H9 (cell line): ENCODE measurements around the gene ZMAT5. TPM values are rescaled to one million over a fixed set of nuclear protein-coding genes. Genes with fewer than 3 reads are reported as not detected.

Experiments used
- DNase-seq: peaks from one replicate; pipeline ENCODE4 v3.0.0-alpha.2; 2017
- H2AFZ ChIP-seq: one replicate; pipeline ENCODE4 v1.6.1; 2013; ENCODE audit warnings: mild to moderate bottlenecking, low read length, control low read depth, moderate library complexity
- H2AK5ac ChIP-seq: 2 replicates; pipeline ENCODE4 v1.6.1; 2013; ENCODE audit warnings: low read length, control low read depth, mixed read lengths; ENCODE audit not compliant: insufficient read length
- H2BK120ac ChIP-seq: one replicate; pipeline ENCODE4 v1.6.1; 2013; ENCODE audit warnings: low read depth, mild to moderate bottlenecking, low read length, control low read depth, inconsistent platforms; ENCODE audit not compliant: poor library complexity, severe bottlenecking
- H2BK12ac ChIP-seq: 2 replicates; pipeline ENCODE4 v1.6.1; 2013; ENCODE audit warnings: low read length, control low read depth, mixed read lengths, low read depth; ENCODE audit not compliant: insufficient read length
- H2BK15ac ChIP-seq: 2 replicates; pipeline ENCODE4 v1.6.1; 2013; ENCODE audit warnings: low read depth, low read length, control low read depth
- H2BK20ac ChIP-seq: one replicate; pipeline ENCODE4 v1.6.1; 2013; ENCODE audit warnings: low read depth, mild to moderate bottlenecking, low read length, control low read depth, inconsistent platforms; ENCODE audit not compliant: poor library complexity, severe bottlenecking
- H2BK5ac ChIP-seq: 2 replicates; pipeline ENCODE4 v1.6.1; 2013; ENCODE audit warnings: low read length, control low read depth, mixed read lengths; ENCODE audit not compliant: insufficient read length
- H3K14ac ChIP-seq: 2 replicates; pipeline ENCODE4 v1.6.1; 2013; ENCODE audit warnings: low read length, control low read depth; ENCODE audit not compliant: insufficient read depth
- H3K18ac ChIP-seq: 2 replicates; pipeline ENCODE4 v1.6.1; 2013; ENCODE audit warnings: low read depth, mild to moderate bottlenecking, mixed read lengths, low read length, control low read depth; ENCODE audit not compliant: insufficient read length
- H3K23ac ChIP-seq: 2 replicates; pipeline ENCODE4 v1.6.1; 2013; ENCODE audit warnings: low read length, control low read depth, mixed read lengths, low read depth; ENCODE audit not compliant: insufficient read length
- H3K23me2 ChIP-seq: 2 replicates; pipeline ENCODE4 v1.6.1; 2013; ENCODE audit warnings: low read depth, mild to moderate bottlenecking, mixed read lengths, low read length, control low read depth; ENCODE audit not compliant: insufficient read length, poor library complexity, severe bottlenecking
- H3K27ac ChIP-seq: 2 replicates; pipeline ENCODE4 v1.5.1; 2013; ENCODE audit warnings: low read length, control low read depth, mixed read lengths, low read depth; ENCODE audit not compliant: insufficient read length
- H3K27me3 ChIP-seq: 2 replicates; pipeline ENCODE4 v1.6.1; 2013; ENCODE audit warnings: low read length, control low read depth, inconsistent platforms; ENCODE audit not compliant: insufficient read depth
- H3K4ac ChIP-seq: 2 replicates; pipeline ENCODE4 v1.6.1; 2013; ENCODE audit warnings: low read depth, mild to moderate bottlenecking, control low read depth, inconsistent platforms, low read length, moderate library complexity
- H3K4me1 ChIP-seq: 2 replicates; pipeline ENCODE4 v1.6.1; 2013; ENCODE audit warnings: low read length, control low read depth, inconsistent platforms; ENCODE audit not compliant: insufficient read depth
- H3K4me2 ChIP-seq: 2 replicates; pipeline ENCODE4 v1.6.1; 2013; ENCODE audit warnings: low read length, control low read depth, mixed read lengths; ENCODE audit not compliant: insufficient read length, insufficient read depth
- H3K56ac ChIP-seq: 2 replicates; pipeline ENCODE4 v1.6.1; 2013; ENCODE audit warnings: low read depth, mild to moderate bottlenecking, mixed read lengths, low read length, control low read depth; ENCODE audit not compliant: insufficient read length
- H3K79me1 ChIP-seq: 2 replicates; pipeline ENCODE4 v1.6.1; 2013; ENCODE audit warnings: low read depth, mild to moderate bottlenecking, moderate library complexity, low read length, control low read depth, inconsistent platforms; ENCODE audit not compliant: insufficient read depth, poor library complexity, severe bottlenecking
- H3K79me2 ChIP-seq: 2 replicates; pipeline ENCODE4 v1.6.1; 2013; ENCODE audit warnings: low read length, control low read depth, inconsistent platforms; ENCODE audit not compliant: insufficient read depth
- H3K9ac ChIP-seq: 2 replicates; pipeline ENCODE4 v1.6.1; 2013; ENCODE audit warnings: low read length, control low read depth, mixed read lengths; ENCODE audit not compliant: insufficient read length; ENCODE audit errors: extremely low read depth
- H3K9me3 ChIP-seq: one replicate; pipeline ENCODE4 v1.6.1; 2013; ENCODE audit warnings: low read depth, low read length, inconsistent platforms; ENCODE audit not compliant: control insufficient read depth
- H3T11ph ChIP-seq: one replicate; pipeline ENCODE4 v1.6.1; 2013; ENCODE audit warnings: mild to moderate bottlenecking, low read length, control low read depth, inconsistent platforms
- H4K20me1 ChIP-seq: one replicate; pipeline ENCODE4 v1.6.1; 2013; ENCODE audit not compliant: control insufficient read depth, insufficient read length, insufficient read depth
- H4K5ac ChIP-seq: 2 replicates; pipeline ENCODE4 v1.6.1; 2013; ENCODE audit warnings: low read depth, mild to moderate bottlenecking, mixed read lengths, low read length, control low read depth; ENCODE audit not compliant: insufficient read length
- H4K8ac ChIP-seq: replicated peaks from 2 replicates; pipeline ENCODE4 v1.6.1; 2013; ENCODE audit warnings: low read length, control low read depth, mixed read lengths, low read depth; ENCODE audit not compliant: insufficient read length
- H4K91ac ChIP-seq: 2 replicates; pipeline ENCODE4 v1.6.1; 2013; ENCODE audit warnings: low read depth, mild to moderate bottlenecking, moderate library complexity, mixed read lengths, low read length, control low read depth; ENCODE audit not compliant: insufficient read length
- H3K27ac Mint-ChIP-seq, 3 experiments: 2 replicates in 2 of 3; 3 replicates in 1 of 3; pipeline ENCODE4 v1.8.0; 2020 to 2021; ENCODE audit warnings: mixed read lengths in 3 of 3, mild to moderate bottlenecking in 1 of 3, moderate library complexity in 1 of 3
- H3K27me3 Mint-ChIP-seq: 2 replicates; pipeline ENCODE4 v1.8.0; 2021; ENCODE audit warnings: low read depth, mild to moderate bottlenecking, moderate library complexity, mixed read lengths
- H3K36me3 Mint-ChIP-seq, 3 experiments: 2 replicates in 2 of 3; 3 replicates in 1 of 3; pipeline ENCODE4 v1.8.0; 2020 to 2021; ENCODE audit warnings: low read depth in 3 of 3, mixed read lengths in 3 of 3; ENCODE audit not compliant: insufficient read depth in 1 of 3
- H3K4me1 Mint-ChIP-seq, 2 experiments: 2 replicates each; pipeline ENCODE4 v1.8.0; 2020; ENCODE audit warnings: mixed read lengths in 2 of 2
- H3K4me3 Mint-ChIP-seq, 2 experiments: 2 replicates in 1 of 2; 3 replicates in 1 of 2; pipeline ENCODE4 v1.8.0; 2020 to 2021; ENCODE audit warnings: mild to moderate bottlenecking in 2 of 2, mixed read lengths in 2 of 2, moderate library complexity in 1 of 2
- H3K9me3 Mint-ChIP-seq, 2 experiments: 2 replicates in 1 of 2; 3 replicates in 1 of 2; pipeline ENCODE4 v1.8.0; 2020; ENCODE audit warnings: mild to moderate bottlenecking in 2 of 2, mixed read lengths in 2 of 2, moderate library complexity in 1 of 2
- WGBS: extraction: QIAGEN DNeasy Blood & Tissue Kit; methylation state at CpG from one replicate; pipeline ENCODE4 v1.1.7; 2013; ENCODE audit warnings: missing lambda C conversion rate, low lambda C conversion rate, mixed read lengths; ENCODE audit not compliant: insufficient read length; ENCODE audit errors: extremely low coverage; 5-methylcytosine and 5-hydroxymethylcytosine counted together
- total RNA-seq: library from RNA; stranded (reverse); gene quantifications from 2 replicates; pipeline ENCODE4 v1.2.1, GENCODE V29; 2021
- TF ChIP-seq, protein P1 (sequence below): fragments of 200-600 bp; sonication (generic); conservative IDR thresholded peaks from 3 replicates; pipeline ENCODE4 v1.8.0; 2021; ENCODE audit warnings: antibody characterized with exemption, mild to moderate bottlenecking

The ZMAT5 gene
- total RNA-seq, 1 experiment from 2014 or later = 13.9 TPM

DNA sequence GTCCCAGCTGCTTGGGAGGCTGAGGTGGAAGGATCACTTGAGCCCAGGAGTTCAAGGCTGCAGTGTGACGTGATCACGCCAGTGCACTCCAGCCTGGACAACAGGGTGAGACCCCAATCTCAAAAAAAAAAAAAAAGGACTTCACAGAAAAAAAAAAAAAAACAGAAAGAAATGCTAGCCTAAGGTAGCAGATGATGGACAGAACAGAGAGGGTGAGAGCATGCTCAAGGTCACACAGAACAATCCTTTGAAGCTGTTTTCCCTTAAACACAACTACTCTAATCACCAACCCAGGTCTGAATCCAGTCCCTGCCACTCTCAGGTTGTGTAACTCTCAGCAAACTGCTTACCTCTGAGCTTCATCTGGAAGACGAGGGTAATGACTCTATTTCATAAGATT lies 9.7 kb downstream of the ZMAT5 start:
- Histone ChIP-seq H3K4me2 (no peak overlapping the region), H3K14ac (no peak overlapping the region), H3K9ac (no peak overlapping the region), H3K27me3 (no peaks in the 10 kb centered on the region), H3T11ph (no peak overlapping the region), H2BK12ac (no peak overlapping the region), H3K79me1 (no peaks in the 10 kb centered on the region), H3K23ac (no peak overlapping the region), H2AFZ (no peak overlapping the region), H3K4me1 (no peaks in the 10 kb centered on the region), H2BK15ac (no peak overlapping the region), H4K20me1 (no peaks in the 10 kb centered on the region), H3K79me2 (no peaks in the 10 kb centered on the region), H4K8ac (no peak overlapping the region), H4K5ac (no peak overlapping the region), H3K27ac (no peak overlapping the region), H2BK5ac (no peak overlapping the region), H3K56ac (no peak overlapping the region), H3K23me2 (no peaks in the 10 kb centered on the region), H2BK120ac (no peak overlapping the region), H4K91ac (no peak overlapping the region), H3K9me3 (no peaks in the 10 kb centered on the region), H2AK5ac (no peak overlapping the region), H3K18ac (no peak overlapping the region), H2BK20ac (no peak overlapping the region), H3K4ac (no peak overlapping the region)
- no CpG with 5 or more reads among the region's 3 CpGs for WGBS
- Mint-ChIP-seq H3K27me3 (no peaks in the 10 kb centered on the region; the same call in 1 of the 2 replicates), H3K9me3 (no peaks in the 10 kb centered on the region), H3K4me1 (peaks cover 5 to 13% of the 10 kb centered on the region in 2 experiments), H3K4me3 (no peak overlapping the region), H3K27ac (no peak overlapping the region), H3K36me3 (no peaks in the 10 kb centered on the region)
- TF ChIP-seq, protein P1, sequence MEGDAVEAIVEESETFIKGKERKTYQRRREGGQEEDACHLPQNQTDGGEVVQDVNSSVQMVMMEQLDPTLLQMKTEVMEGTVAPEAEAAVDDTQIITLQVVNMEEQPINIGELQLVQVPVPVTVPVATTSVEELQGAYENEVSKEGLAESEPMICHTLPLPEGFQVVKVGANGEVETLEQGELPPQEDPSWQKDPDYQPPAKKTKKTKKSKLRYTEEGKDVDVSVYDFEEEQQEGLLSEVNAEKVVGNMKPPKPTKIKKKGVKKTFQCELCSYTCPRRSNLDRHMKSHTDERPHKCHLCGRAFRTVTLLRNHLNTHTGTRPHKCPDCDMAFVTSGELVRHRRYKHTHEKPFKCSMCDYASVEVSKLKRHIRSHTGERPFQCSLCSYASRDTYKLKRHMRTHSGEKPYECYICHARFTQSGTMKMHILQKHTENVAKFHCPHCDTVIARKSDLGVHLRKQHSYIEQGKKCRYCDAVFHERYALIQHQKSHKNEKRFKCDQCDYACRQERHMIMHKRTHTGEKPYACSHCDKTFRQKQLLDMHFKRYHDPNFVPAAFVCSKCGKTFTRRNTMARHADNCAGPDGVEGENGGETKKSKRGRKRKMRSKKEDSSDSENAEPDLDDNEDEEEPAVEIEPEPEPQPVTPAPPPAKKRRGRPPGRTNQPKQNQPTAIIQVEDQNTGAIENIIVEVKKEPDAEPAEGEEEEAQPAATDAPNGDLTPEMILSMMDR = no peak
- DNase-seq = no peak
